ENCODE measurements around the gene CNTNAP4.

- TF ChIP-seq CTCF (IDR thresholded peaks at IDR 0.05) (no peak), POLR2A (IDR thresholded peaks at IDR 0.05) (no peak)
These were observed 30.6 kb upstream of the CNTNAP4 start for GRCh38 chr16:76246587-76246986.

Measured in body of pancreas (tissue), 4 donors.